GM13976 (cell line): ENCODE measurements around the gene PRTG.

Experiments used
- DNase-seq: peaks from one replicate; pipeline ENCODE4 v3.0.0; 2012; ENCODE audit warnings: low spot score
- in situ Hi-C: fragments of 300-500 bp; cut with MboI; formaldehyde crosslinking; loops from one replicate; pipeline ENCODE4 v1.12.0; 2022; ENCODE audit warnings: low sequenced_read_pairs, mixed read lengths, inconsistent platforms; ENCODE audit not compliant: unreplicated experiment
- TF ChIP-seq, protein P1 (sequence below): IDR thresholded peaks from 2 replicates; pipeline ENCODE4 v1.5.1; 2012; ENCODE audit warnings: borderline replicate concordance, mild to moderate bottlenecking; ENCODE audit not compliant: insufficient read depth; ENCODE audit errors: extremely low read depth, missing control alignments, control extremely low read depth

The PRTG gene

DNA sequence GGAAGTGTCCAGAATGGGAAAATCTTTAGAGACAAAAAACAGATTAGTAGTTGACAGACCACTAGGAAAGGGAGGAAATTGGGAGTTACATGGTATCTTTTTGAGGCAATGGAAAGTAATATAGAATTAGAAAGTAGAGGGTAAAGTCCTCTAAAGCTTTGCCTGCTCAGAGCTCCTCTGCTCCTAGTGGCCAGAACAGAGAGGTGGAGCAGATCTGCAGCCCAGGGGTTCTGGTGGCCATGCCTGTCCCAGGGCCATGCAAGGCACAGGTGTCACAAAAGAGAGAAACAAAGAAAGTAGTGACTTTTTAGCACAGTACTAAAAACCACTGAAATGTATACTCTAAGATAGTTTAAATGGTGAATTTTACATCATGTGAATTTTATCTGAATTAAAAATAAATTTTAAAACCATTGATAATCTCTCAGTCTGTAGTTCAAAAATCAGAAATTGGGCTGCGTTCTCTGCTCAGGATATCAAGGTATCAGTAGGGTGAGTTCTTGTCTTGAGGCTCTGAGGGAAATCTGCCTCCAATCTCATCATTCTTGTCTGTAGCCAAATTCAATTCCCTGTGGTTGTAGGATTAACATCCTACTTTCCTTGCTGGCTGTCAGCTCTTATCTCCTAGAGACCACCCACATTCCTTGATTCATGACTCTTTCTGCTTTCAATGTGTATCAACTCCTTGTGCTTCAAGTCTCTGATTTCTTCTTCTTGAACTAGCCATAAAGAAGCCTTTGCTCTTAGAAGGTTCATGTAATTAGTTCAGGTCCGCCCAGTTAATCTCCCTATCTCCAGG, 178.4 kb downstream of the PRTG start:
- TF ChIP-seq, protein P1, sequence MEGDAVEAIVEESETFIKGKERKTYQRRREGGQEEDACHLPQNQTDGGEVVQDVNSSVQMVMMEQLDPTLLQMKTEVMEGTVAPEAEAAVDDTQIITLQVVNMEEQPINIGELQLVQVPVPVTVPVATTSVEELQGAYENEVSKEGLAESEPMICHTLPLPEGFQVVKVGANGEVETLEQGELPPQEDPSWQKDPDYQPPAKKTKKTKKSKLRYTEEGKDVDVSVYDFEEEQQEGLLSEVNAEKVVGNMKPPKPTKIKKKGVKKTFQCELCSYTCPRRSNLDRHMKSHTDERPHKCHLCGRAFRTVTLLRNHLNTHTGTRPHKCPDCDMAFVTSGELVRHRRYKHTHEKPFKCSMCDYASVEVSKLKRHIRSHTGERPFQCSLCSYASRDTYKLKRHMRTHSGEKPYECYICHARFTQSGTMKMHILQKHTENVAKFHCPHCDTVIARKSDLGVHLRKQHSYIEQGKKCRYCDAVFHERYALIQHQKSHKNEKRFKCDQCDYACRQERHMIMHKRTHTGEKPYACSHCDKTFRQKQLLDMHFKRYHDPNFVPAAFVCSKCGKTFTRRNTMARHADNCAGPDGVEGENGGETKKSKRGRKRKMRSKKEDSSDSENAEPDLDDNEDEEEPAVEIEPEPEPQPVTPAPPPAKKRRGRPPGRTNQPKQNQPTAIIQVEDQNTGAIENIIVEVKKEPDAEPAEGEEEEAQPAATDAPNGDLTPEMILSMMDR = no peak
- DNase-seq = no peak
- in situ Hi-C loops = no loop called here

DNA sequence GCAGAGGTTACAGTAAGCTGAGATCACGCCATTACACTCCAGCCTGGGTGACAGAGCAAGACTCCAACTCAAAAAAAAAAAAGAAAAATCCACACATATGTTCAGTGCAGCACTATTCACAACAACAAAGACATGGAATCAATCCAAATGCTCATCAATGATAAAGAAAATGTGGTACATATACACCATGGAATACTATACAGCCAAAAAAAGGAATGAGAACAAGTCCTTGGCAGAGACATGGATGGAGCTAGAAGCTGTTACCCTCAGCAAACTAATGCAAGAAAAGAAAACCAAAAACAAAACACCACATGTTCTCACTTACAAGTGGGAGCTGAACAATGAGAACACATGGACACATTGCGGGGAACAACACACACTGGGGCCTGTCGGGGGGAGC, 180.4 kb downstream of the PRTG start:
- no peak for DNase-seq
- TF ChIP-seq, protein P1 = no peak
- in situ Hi-C loops = no loop called here
